ENCODE results near the gene SERGEF. TPM values are rescaled to one million over a fixed set of nuclear protein-coding genes. Genes with fewer than 3 reads are reported as not detected.

SERGEF gene
- total and polyA plus RNA-seq, 2 of the 13 experiments (the other 11 are each of a cell fraction or from before 2014, with no cell fraction given) = 54.5 to 114 TPM

GRCh38 chr11:17855531-17856290 is 157.1 kb downstream of the SERGEF start:
- Histone ChIP-seq H3K9ac (ENCODE audit: insufficient read depth, low read depth, low read length) (no peak overlapping the region), H3K9me3 (ENCODE audit: low read length) (no peaks in the 10 kb centered on the region), H3K27ac (ENCODE audit: extremely low read length, insufficient read depth, low read length) (no peak overlapping the region), H2AFZ (ENCODE audit: low read length) (no peak overlapping the region), H3K4me1 (ENCODE audit: insufficient read depth, low read length) (no peaks in the 10 kb centered on the region), H3K4me2 (ENCODE audit: low read depth, low read length) (no peak overlapping the region), H3K79me2 (ENCODE audit: insufficient read depth, low read length) (no peaks in the 10 kb centered on the region), H3K4me3 (replicated peaks in 1 of 3; ENCODE audit: insufficient read depth in 1 of 3, low read depth in 2 of 3, low read length in 3 of 3) (no peak overlapping the region), H3K36me3 (replicated peaks in 1 of 2; ENCODE audit: control insufficient read depth in 1 of 2, insufficient read depth in 2 of 2, low read length in 2 of 2) (peaks cover 1 to 29% of the 10 kb centered on the region in 2 experiments; a peak in 2 of 5 replicates), H3K27me3 (ENCODE audit: control insufficient read depth in 1 of 2, insufficient read depth in 2 of 2, low read length in 2 of 2) (no peaks in the 10 kb centered on the region), H4K20me1 (ENCODE audit: insufficient read depth, low read length) (no peaks in the 10 kb centered on the region)
- ATAC-seq = no peak
- POLR2A ChIA-PET = no interaction called here
- in situ Hi-C loops (cut with HindIII; ENCODE audit: extremely low pct_ligation_motif_present, low pct_unique_long_range_greater_than_20kb) (no loop called here), intact Hi-C loops (cut with micrococcal nuclease; ENCODE audit: unreplicated experiment) (no loop called here)
- WGBS (ENCODE audit: low lambda C conversion rate) = 97% methylated on average over 4 of the region's 4 CpGs
- FAIRE-seq = no peak
- DNase-seq (ENCODE audit: low spot score) = no peak
- CTCF ChIA-PET (ENCODE audit: low intra/inter-chr PET ratio, low total read pairs) = no interaction called here
- TF ChIP-seq, protein P1, sequence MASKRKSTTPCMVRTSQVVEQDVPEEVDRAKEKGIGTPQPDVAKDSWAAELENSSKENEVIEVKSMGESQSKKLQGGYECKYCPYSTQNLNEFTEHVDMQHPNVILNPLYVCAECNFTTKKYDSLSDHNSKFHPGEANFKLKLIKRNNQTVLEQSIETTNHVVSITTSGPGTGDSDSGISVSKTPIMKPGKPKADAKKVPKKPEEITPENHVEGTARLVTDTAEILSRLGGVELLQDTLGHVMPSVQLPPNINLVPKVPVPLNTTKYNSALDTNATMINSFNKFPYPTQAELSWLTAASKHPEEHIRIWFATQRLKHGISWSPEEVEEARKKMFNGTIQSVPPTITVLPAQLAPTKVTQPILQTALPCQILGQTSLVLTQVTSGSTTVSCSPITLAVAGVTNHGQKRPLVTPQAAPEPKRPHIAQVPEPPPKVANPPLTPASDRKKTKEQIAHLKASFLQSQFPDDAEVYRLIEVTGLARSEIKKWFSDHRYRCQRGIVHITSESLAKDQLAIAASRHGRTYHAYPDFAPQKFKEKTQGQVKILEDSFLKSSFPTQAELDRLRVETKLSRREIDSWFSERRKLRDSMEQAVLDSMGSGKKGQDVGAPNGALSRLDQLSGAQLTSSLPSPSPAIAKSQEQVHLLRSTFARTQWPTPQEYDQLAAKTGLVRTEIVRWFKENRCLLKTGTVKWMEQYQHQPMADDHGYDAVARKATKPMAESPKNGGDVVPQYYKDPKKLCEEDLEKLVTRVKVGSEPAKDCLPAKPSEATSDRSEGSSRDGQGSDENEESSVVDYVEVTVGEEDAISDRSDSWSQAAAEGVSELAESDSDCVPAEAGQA (IDR thresholded peaks at IDR 0.05; ENCODE audit: low read depth) = no peak
- TF ChIP-seq, protein P1 (CRISPR knock-in tag; IDR thresholded peaks at IDR 0.05; ENCODE audit: borderline replicate concordance) = no peak
- TF ChIP-seq ZNF451 (CRISPR knock-in tag; IDR thresholded peaks at IDR 0.05) = no peak
- BruUV-seq (replicated peaks) = no TSS peak
